Sigmoid colon (tissue), 4 donors: ENCODE data around the gene TBC1D23.

ENCODE experiments used
- POLR2AphosphoS5 ChIP-seq, 4 donors: sonication (generic); formaldehyde crosslinking; IDR thresholded peaks; one replicate each; pipeline ENCODE4 v1.6.1; 2017; ENCODE audit warnings: antibody characterized with exemption in 4 of 4
- TF ChIP-seq, protein P1 (sequence below), 4 experiments: fragments of 450-650 bp in 3 of 4; fragments of 200-600 bp in 1 of 4; IDR thresholded peaks; one replicate each; pipeline ENCODE4 v1.5.1; 2016 to 2019; ENCODE audit warnings: antibody characterized with exemption in 4 of 4, mild to moderate bottlenecking in 3 of 4, moderate library complexity in 2 of 4

DNA sequence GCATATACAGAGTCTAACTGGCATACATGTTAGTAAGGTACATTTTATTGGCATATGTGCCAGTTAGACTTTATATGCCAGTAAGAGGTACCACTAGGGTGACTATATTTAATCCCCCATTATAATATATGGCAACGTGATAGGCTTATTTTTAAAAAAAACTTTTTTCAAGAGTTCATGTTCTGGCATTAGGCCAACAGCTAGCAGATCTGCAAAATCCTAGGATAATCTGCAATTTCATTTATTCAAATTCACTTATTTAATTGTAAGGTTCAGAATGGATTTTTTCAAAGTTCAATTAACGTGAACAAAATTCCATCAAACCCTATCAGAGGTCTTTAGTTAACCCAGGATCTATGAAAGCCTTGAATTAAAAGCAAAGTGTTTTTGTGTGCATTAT is 105.6 kb downstream of the TBC1D23 start:
- TF ChIP-seq, protein P1, sequence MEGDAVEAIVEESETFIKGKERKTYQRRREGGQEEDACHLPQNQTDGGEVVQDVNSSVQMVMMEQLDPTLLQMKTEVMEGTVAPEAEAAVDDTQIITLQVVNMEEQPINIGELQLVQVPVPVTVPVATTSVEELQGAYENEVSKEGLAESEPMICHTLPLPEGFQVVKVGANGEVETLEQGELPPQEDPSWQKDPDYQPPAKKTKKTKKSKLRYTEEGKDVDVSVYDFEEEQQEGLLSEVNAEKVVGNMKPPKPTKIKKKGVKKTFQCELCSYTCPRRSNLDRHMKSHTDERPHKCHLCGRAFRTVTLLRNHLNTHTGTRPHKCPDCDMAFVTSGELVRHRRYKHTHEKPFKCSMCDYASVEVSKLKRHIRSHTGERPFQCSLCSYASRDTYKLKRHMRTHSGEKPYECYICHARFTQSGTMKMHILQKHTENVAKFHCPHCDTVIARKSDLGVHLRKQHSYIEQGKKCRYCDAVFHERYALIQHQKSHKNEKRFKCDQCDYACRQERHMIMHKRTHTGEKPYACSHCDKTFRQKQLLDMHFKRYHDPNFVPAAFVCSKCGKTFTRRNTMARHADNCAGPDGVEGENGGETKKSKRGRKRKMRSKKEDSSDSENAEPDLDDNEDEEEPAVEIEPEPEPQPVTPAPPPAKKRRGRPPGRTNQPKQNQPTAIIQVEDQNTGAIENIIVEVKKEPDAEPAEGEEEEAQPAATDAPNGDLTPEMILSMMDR (IDR thresholded peaks at IDR 0.05) = no peak
- no peak for TF ChIP-seq POLR2AphosphoS5 (IDR thresholded peaks at IDR 0.05)
